Measurements from ENCODE around the gene TTC34. TPM values are rescaled to one million over a fixed set of nuclear protein-coding genes. Genes with fewer than 3 reads are reported as not detected.

TTC34 gene
- total RNA-seq, 1 experiment from 2014 or later = 0.20 TPM

GRCh38 chr1:2830761-2831425, 29.4 kb upstream of the TTC34 start:
- no peak for DNase-seq (ENCODE audit: extremely low read depth, low read depth)

GRCh38 chr1:2829846-2830615, 28.5 kb upstream of the TTC34 start:
- DNase-seq (ENCODE audit: extremely low read depth, low read depth) = no peak

- no peak for DNase-seq (ENCODE audit: extremely low read depth, low read depth)
These were observed 27.2 kb upstream of the TTC34 start for GRCh38 chr1:2828586-2829250.

- no peak for DNase-seq (ENCODE audit: extremely low read depth, low read depth)
These were observed 25.3 kb upstream of the TTC34 start for GRCh38 chr1:2826736-2827292.

GRCh38 chr1:2826316-2826715, 24.8 kb upstream of the TTC34 start:
- DNase-seq (ENCODE audit: extremely low read depth, low read depth) = no peak

- no peak for DNase-seq (ENCODE audit: extremely low read depth, low read depth)
These were observed 24.1 kb upstream of the TTC34 start for GRCh38 chr1:2825487-2826189.

- DNase-seq (ENCODE audit: extremely low read depth, low read depth) = no peak
These were observed 23.5 kb upstream of the TTC34 start for GRCh38 chr1:2824999-2825398.

GRCh38 chr1:2823921-2824610, 22.6 kb upstream of the TTC34 start:
- no peak for DNase-seq (ENCODE audit: extremely low read depth, low read depth)

- DNase-seq (ENCODE audit: extremely low read depth, low read depth) = no peak
These were observed 21.2 kb upstream of the TTC34 start for GRCh38 chr1:2822621-2823145.

GRCh38 chr1:2821966-2822620, 20.6 kb upstream of the TTC34 start:
- no peak for DNase-seq (ENCODE audit: extremely low read depth, low read depth)

- no peak for DNase-seq (ENCODE audit: extremely low read depth, low read depth)
These were observed 20.0 kb upstream of the TTC34 start for GRCh38 chr1:2821373-2821955.

GRCh38 chr1:2820731-2821372, 19.4 kb upstream of the TTC34 start:
- no peak for DNase-seq (ENCODE audit: extremely low read depth, low read depth)

GRCh38 chr1:2819831-2820730, 18.6 kb upstream of the TTC34 start:
- DNase-seq (ENCODE audit: extremely low read depth, low read depth) = no peak

GRCh38 chr1:2819429-2819828, 17.9 kb upstream of the TTC34 start:
- DNase-seq (ENCODE audit: extremely low read depth, low read depth) = no peak

- no peak for DNase-seq (ENCODE audit: extremely low read depth, low read depth)
These were observed 16.5 kb upstream of the TTC34 start for GRCh38 chr1:2817784-2818564.

- DNase-seq (ENCODE audit: extremely low read depth, low read depth) = no peak
These were observed 15.3 kb upstream of the TTC34 start for GRCh38 chr1:2816786-2817185.

GRCh38 chr1:2815551-2815950, 14.1 kb upstream of the TTC34 start:
- no peak for DNase-seq (ENCODE audit: extremely low read depth, low read depth)

All from NCI-H460 (cell line).